Tibial nerve (tissue), 3 donors: ENCODE data around the gene SULF2.

Source experiments
- POLR2A ChIP-seq, 2 donors: fragments of 450-650 bp; IDR thresholded peaks; one replicate each; pipeline ENCODE4 v1.6.1; 2017; ENCODE audit warnings: antibody characterized with exemption in 2 of 2, mild to moderate bottlenecking in 2 of 2, moderate library complexity in 2 of 2
- TF ChIP-seq, protein P1 (sequence below), 5 experiments: fragments of 200-600 bp in 3 of 5; fragments of 450-650 bp in 2 of 5; sonication (generic) in 3 of 5; IDR thresholded peaks; one replicate each; pipeline ENCODE4 v1.5.1; 2016 to 2019; ENCODE audit warnings: antibody characterized with exemption in 5 of 5, mild to moderate bottlenecking in 3 of 5, moderate library complexity in 2 of 5

DNA sequence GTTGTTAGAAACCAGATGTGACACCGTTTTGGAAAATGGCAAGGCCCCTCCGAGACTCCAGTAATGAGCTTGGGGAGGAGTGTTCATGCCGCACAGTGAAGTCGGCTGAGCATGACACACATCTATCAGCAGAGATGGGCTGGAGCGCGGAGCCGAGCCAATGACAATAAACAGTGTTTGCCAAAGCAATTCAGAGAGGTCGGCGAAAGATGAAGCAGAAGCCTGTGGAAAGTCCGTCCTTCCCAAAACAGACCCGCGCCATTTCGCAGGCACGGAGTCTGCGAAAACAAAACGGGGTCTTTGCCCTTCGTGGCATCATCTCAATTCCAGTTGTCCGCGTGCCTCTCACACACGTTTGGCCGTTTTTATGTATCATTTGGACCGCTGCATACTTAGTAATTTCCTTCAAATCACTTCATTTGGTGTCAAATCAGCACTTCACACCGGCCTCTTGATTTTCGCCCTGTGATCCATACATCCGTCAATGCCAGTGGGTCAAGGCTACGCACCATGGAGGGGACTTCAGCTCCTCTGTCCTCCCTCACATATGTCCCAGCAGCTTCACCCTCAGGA is 71.3 kb downstream of the SULF2 start:
- TF ChIP-seq, protein P1, sequence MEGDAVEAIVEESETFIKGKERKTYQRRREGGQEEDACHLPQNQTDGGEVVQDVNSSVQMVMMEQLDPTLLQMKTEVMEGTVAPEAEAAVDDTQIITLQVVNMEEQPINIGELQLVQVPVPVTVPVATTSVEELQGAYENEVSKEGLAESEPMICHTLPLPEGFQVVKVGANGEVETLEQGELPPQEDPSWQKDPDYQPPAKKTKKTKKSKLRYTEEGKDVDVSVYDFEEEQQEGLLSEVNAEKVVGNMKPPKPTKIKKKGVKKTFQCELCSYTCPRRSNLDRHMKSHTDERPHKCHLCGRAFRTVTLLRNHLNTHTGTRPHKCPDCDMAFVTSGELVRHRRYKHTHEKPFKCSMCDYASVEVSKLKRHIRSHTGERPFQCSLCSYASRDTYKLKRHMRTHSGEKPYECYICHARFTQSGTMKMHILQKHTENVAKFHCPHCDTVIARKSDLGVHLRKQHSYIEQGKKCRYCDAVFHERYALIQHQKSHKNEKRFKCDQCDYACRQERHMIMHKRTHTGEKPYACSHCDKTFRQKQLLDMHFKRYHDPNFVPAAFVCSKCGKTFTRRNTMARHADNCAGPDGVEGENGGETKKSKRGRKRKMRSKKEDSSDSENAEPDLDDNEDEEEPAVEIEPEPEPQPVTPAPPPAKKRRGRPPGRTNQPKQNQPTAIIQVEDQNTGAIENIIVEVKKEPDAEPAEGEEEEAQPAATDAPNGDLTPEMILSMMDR (IDR thresholded peaks at IDR 0.05): no peak
- TF ChIP-seq POLR2A (IDR thresholded peaks at IDR 0.05): no peak
